GM23338 (cell line): ENCODE results near the gene PRDM10. TPM values are rescaled to one million over a fixed set of nuclear protein-coding genes. Genes with fewer than 3 reads are reported as not detected.

ENCODE experiments used
- ATAC-seq: fragments of 200-7000 bp; cut with Tn5 transposase; 3 replicates; pipeline ENCODE4 v1.9.1; 2020
- DNase-seq: peaks from one replicate; pipeline ENCODE4 v3.0.0-alpha.2; 2015; ENCODE audit warnings: low spot score
- H2AFZ ChIP-seq: fragments of 200-600 bp; sonication (generic); 2 replicates; pipeline ENCODE4 v1.8.0; 2016; ENCODE audit warnings: antibody characterized with exemption, mild to moderate bottlenecking, moderate library complexity
- H3F3A ChIP-seq: fragments of 200-600 bp; sonication (generic); replicated peaks from 2 replicates; pipeline ENCODE4 v1.8.0; 2017; ENCODE audit warnings: antibody characterized with exemption, mixed run types, low read depth
- H3K27ac ChIP-seq: fragments of 200-600 bp; sonication (generic); 2 replicates; pipeline ENCODE4 v1.6.1; 2016; ENCODE audit warnings: low read depth
- H3K27me3 ChIP-seq: fragments of 200-600 bp; sonication (generic); 2 replicates; pipeline ENCODE4 v1.8.0; 2016; ENCODE audit warnings: mild to moderate bottlenecking, mixed run types, moderate library complexity; ENCODE audit not compliant: insufficient read depth
- H3K36me3 ChIP-seq: fragments of 200-600 bp; sonication (generic); 2 replicates; pipeline ENCODE4 v1.8.0; 2016; ENCODE audit warnings: mild to moderate bottlenecking; ENCODE audit not compliant: insufficient read depth
- H3K4me1 ChIP-seq: fragments of 200-600 bp; sonication (generic); 2 replicates; pipeline ENCODE4 v1.8.0; 2016; ENCODE audit warnings: mild to moderate bottlenecking, moderate library complexity; ENCODE audit not compliant: insufficient read depth
- H3K4me2 ChIP-seq: fragments of 200-600 bp; sonication (generic); 2 replicates; pipeline ENCODE4 v1.7.1; 2017; ENCODE audit warnings: mixed run types
- H3K4me3 ChIP-seq: fragments of 200-600 bp; sonication (generic); 2 replicates; pipeline ENCODE4 v1.6.1; 2016; ENCODE audit warnings: mixed run types
- H3K79me2 ChIP-seq: fragments of 200-600 bp; sonication (generic); replicated peaks from 2 replicates; pipeline ENCODE4 v1.8.0; 2017; ENCODE audit warnings: mild to moderate bottlenecking; ENCODE audit not compliant: insufficient read depth
- H3K9me2 ChIP-seq: fragments of 200-600 bp; sonication (generic); 2 replicates; pipeline ENCODE4 v1.8.0; 2017; ENCODE audit not compliant: insufficient read depth
- H4K20me1 ChIP-seq: fragments of 200-600 bp; sonication (generic); replicated peaks from 2 replicates; pipeline ENCODE4 v1.8.0; 2017; ENCODE audit warnings: mild to moderate bottlenecking; ENCODE audit not compliant: insufficient read depth
- H3K27ac Mint-ChIP-seq: 2 replicates; pipeline ENCODE4 v1.8.0; 2020; ENCODE audit warnings: inconsistent platforms, mild to moderate bottlenecking, moderate library complexity, mixed read lengths
- H3K27me3 Mint-ChIP-seq: 3 replicates; pipeline ENCODE4 v1.8.0; 2022; ENCODE audit warnings: low read depth, mild to moderate bottlenecking, moderate library complexity, mixed read lengths, inconsistent platforms; ENCODE audit not compliant: insufficient read depth, poor library complexity
- H3K36me3 Mint-ChIP-seq: 3 replicates; pipeline ENCODE4 v1.8.0; 2021; ENCODE audit warnings: low read depth, mild to moderate bottlenecking, inconsistent platforms, moderate library complexity, mixed read lengths
- H3K4me1 Mint-ChIP-seq: 3 replicates; pipeline ENCODE4 v1.8.0; 2020; ENCODE audit warnings: mild to moderate bottlenecking, inconsistent platforms, mixed read lengths
- H3K4me3 Mint-ChIP-seq: 3 replicates; pipeline ENCODE4 v1.8.0; 2021; ENCODE audit warnings: moderate library complexity, mild to moderate bottlenecking, inconsistent platforms, mixed read lengths
- H3K9me3 Mint-ChIP-seq: 3 replicates; pipeline ENCODE4 v1.8.0; 2020; ENCODE audit warnings: moderate library complexity, mild to moderate bottlenecking, inconsistent platforms, mixed read lengths
- CREB1 ChIP-seq: fragments of 250-450 bp; sonication (Bioruptor Pico); IDR thresholded peaks from 2 replicates; pipeline ENCODE4 v1.5.0; 2020; ENCODE audit warnings: low read depth, mild to moderate bottlenecking, moderate library complexity
- EZH2 ChIP-seq: fragments of 200-600 bp; sonication (generic); IDR thresholded peaks from one replicate; pipeline ENCODE4 v1.8.0; 2017; ENCODE audit warnings: antibody characterized with exemption, mild to moderate bottlenecking, low read depth; ENCODE audit not compliant: unreplicated experiment
- EZH2phosphoT487 ChIP-seq: fragments of 200-600 bp; sonication (generic); IDR thresholded peaks from one replicate; pipeline ENCODE4 v1.8.1; 2018; ENCODE audit warnings: antibody characterized with exemption; ENCODE audit not compliant: unreplicated experiment
- NANOG ChIP-seq: IDR thresholded peaks from 2 replicates; pipeline ENCODE4 v1.6.1; 2016; ENCODE audit warnings: antibody characterized with exemption, borderline replicate concordance
- ZNF114 ChIP-seq: fragments of 250-450 bp; sonication (Bioruptor Pico); IDR thresholded peaks from 2 replicates; pipeline ENCODE4 v1.5.0; 2020; ENCODE audit warnings: mild to moderate bottlenecking, moderate library complexity
- ZNF331 ChIP-seq: fragments of 250-450 bp; sonication (Bioruptor Pico); IDR thresholded peaks from 2 replicates; pipeline ENCODE4 v1.5.0; 2020; ENCODE audit warnings: low read depth, mild to moderate bottlenecking, moderate library complexity
- polyA plus RNA-seq: library from polyadenylated mRNA; unstranded; fragments of >200 nt; fragmentation: Nextera tagmentation; extraction: Ambion mirVana; gene quantifications from 2 replicates; pipeline ENCODE4 v1.2.1, GENCODE V29; 2016
- total RNA-seq: library from RNA; depleted of rRNA; stranded (reverse); fragments of >200 nt; shearing (Covaris generic); gene quantifications from 2 replicates; pipeline ENCODE4 v1.2.3, GENCODE V29; 2014
- TF ChIP-seq, protein P1 (sequence below), 2 experiments: fragments of 200-600 bp in 1 of 2; sonication (generic) in 1 of 2; conservative IDR thresholded peaks; 2 replicates each; pipeline versions ENCODE4 v1.5.1 to v1.6.1; 2016 to 2017; ENCODE audit warnings: antibody characterized with exemption in 2 of 2, low read depth in 2 of 2, mild to moderate bottlenecking in 2 of 2, moderate library complexity in 1 of 2
- TF ChIP-seq, protein P2 (sequence below): fragments of 250-450 bp; sonication (Bioruptor Pico); IDR thresholded peaks from 2 replicates; pipeline ENCODE4 v1.5.0; 2020; ENCODE audit warnings: mild to moderate bottlenecking, moderate library complexity

PRDM10 gene
- total and polyA plus RNA-seq, 2 experiments from 2014 or later = 5.2 to 14.9 TPM

DNA sequence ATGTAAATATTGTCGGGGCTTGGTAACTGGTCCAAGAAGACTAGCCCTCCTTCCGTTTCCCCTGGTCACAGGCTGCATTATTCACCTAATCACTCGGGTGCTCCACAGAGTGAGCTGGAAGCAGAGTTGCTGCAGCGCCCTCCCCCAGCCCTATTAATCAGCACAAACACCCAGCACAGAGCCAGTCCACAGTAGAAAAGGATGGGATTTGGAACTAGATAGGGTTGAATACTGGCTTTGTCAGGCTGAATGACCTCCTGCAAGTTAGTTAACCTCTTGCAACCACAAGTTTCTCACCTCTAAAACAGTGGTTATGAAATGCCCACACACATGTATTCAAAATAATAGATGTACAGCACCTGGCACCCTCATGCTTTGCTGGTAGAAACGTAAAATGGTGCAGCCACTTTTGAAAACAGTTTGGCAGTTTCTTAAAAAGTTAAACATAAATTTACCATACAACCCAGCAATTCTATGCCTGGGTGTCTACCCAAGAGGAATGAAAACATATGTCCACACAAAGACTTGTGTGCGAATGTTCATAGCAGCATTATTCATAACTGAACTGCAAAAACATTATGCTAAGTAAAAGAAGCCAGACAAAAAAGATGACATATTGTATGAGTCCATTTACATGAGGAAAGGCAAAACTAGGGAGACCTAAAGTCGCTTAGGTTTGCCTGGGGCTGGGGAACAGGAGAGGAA lies 35.4 kb upstream of the PRDM10 start:
- Histone ChIP-seq H3K27ac (no peak overlapping the region), H3K9me2 (no peaks in the 10 kb centered on the region), H3K36me3 (no peaks in the 10 kb centered on the region), H3K27me3 (no peaks in the 10 kb centered on the region), H3K79me2 (no peaks in the 10 kb centered on the region), H3F3A (no peaks in the 10 kb centered on the region), H3K4me1 (peaks cover 7% of the 10 kb centered on the region; the same call in 1 of the 2 replicates), H2AFZ (0 out of 2 replicates have a peak overlapping the region, but pooled peaks have one; percentile 43), H3K4me3 (no peak overlapping the region), H3K4me2 (no peak overlapping the region), H4K20me1 (no peaks in the 10 kb centered on the region)
- 0 out of 3 replicates have a peak, but pooled peaks cover 2% of the 10 kb centered on the region for H3K36me3 Mint-ChIP-seq
- H3K4me1 Mint-ChIP-seq = peaks cover 9% of the 10 kb centered on the region
- peak overlapping the region; percentile 18 for H3K27ac Mint-ChIP-seq
- no peak overlapping the region; the same call in 2 of the 3 replicates for H3K4me3 Mint-ChIP-seq
- no peak for TF ChIP-seq NANOG
- TF ChIP-seq, protein P1, sequence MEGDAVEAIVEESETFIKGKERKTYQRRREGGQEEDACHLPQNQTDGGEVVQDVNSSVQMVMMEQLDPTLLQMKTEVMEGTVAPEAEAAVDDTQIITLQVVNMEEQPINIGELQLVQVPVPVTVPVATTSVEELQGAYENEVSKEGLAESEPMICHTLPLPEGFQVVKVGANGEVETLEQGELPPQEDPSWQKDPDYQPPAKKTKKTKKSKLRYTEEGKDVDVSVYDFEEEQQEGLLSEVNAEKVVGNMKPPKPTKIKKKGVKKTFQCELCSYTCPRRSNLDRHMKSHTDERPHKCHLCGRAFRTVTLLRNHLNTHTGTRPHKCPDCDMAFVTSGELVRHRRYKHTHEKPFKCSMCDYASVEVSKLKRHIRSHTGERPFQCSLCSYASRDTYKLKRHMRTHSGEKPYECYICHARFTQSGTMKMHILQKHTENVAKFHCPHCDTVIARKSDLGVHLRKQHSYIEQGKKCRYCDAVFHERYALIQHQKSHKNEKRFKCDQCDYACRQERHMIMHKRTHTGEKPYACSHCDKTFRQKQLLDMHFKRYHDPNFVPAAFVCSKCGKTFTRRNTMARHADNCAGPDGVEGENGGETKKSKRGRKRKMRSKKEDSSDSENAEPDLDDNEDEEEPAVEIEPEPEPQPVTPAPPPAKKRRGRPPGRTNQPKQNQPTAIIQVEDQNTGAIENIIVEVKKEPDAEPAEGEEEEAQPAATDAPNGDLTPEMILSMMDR (conservative IDR thresholded peaks at IDR 0.05; ENCODE audit: low read depth in 2 of 2) = peak in 1 of 2 experiments; percentile 27; a peak in 2 of 4 replicates
- H3K27me3 Mint-ChIP-seq = peaks cover 7% of the 10 kb centered on the region
- H3K9me3 Mint-ChIP-seq = peaks cover 1% of the 10 kb centered on the region; the same call in 2 of the 3 replicates
- DNase-seq (peak; percentile 34), ATAC-seq (peak; percentile 92)

DNA sequence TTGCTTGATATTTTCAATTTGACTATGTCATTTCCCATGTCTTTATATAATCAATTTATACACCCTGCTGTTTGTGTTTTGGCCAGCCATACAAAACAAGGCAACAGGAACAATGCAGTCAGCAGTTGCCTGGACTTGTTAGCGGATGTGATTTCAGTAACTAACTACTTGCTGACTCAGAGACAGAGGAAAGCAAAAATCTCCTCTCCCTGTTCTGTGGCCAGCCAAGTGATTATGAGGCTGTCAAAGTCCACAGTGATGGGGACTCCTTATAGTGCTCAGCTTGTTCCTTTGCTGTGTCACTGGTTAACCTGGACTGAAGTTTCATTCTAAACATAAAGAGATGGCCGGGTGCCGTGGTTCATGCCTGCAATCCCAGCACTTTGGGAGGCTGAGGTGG lies 34.4 kb upstream of the PRDM10 start:
- H3K4me3 ChIP-seq = no peak overlapping the region
- TF ChIP-seq NANOG (no peak), ZNF114 (CRISPR knock-in tag) (no peak), CREB1 (no peak), ZNF331 (no peak), EZH2 (no peak), EZH2phosphoT487 (no peak)
- TF ChIP-seq, protein P1 (conservative IDR thresholded peaks at IDR 0.05; ENCODE audit: low read depth in 2 of 2) = no peak
- TF ChIP-seq, protein P2, sequence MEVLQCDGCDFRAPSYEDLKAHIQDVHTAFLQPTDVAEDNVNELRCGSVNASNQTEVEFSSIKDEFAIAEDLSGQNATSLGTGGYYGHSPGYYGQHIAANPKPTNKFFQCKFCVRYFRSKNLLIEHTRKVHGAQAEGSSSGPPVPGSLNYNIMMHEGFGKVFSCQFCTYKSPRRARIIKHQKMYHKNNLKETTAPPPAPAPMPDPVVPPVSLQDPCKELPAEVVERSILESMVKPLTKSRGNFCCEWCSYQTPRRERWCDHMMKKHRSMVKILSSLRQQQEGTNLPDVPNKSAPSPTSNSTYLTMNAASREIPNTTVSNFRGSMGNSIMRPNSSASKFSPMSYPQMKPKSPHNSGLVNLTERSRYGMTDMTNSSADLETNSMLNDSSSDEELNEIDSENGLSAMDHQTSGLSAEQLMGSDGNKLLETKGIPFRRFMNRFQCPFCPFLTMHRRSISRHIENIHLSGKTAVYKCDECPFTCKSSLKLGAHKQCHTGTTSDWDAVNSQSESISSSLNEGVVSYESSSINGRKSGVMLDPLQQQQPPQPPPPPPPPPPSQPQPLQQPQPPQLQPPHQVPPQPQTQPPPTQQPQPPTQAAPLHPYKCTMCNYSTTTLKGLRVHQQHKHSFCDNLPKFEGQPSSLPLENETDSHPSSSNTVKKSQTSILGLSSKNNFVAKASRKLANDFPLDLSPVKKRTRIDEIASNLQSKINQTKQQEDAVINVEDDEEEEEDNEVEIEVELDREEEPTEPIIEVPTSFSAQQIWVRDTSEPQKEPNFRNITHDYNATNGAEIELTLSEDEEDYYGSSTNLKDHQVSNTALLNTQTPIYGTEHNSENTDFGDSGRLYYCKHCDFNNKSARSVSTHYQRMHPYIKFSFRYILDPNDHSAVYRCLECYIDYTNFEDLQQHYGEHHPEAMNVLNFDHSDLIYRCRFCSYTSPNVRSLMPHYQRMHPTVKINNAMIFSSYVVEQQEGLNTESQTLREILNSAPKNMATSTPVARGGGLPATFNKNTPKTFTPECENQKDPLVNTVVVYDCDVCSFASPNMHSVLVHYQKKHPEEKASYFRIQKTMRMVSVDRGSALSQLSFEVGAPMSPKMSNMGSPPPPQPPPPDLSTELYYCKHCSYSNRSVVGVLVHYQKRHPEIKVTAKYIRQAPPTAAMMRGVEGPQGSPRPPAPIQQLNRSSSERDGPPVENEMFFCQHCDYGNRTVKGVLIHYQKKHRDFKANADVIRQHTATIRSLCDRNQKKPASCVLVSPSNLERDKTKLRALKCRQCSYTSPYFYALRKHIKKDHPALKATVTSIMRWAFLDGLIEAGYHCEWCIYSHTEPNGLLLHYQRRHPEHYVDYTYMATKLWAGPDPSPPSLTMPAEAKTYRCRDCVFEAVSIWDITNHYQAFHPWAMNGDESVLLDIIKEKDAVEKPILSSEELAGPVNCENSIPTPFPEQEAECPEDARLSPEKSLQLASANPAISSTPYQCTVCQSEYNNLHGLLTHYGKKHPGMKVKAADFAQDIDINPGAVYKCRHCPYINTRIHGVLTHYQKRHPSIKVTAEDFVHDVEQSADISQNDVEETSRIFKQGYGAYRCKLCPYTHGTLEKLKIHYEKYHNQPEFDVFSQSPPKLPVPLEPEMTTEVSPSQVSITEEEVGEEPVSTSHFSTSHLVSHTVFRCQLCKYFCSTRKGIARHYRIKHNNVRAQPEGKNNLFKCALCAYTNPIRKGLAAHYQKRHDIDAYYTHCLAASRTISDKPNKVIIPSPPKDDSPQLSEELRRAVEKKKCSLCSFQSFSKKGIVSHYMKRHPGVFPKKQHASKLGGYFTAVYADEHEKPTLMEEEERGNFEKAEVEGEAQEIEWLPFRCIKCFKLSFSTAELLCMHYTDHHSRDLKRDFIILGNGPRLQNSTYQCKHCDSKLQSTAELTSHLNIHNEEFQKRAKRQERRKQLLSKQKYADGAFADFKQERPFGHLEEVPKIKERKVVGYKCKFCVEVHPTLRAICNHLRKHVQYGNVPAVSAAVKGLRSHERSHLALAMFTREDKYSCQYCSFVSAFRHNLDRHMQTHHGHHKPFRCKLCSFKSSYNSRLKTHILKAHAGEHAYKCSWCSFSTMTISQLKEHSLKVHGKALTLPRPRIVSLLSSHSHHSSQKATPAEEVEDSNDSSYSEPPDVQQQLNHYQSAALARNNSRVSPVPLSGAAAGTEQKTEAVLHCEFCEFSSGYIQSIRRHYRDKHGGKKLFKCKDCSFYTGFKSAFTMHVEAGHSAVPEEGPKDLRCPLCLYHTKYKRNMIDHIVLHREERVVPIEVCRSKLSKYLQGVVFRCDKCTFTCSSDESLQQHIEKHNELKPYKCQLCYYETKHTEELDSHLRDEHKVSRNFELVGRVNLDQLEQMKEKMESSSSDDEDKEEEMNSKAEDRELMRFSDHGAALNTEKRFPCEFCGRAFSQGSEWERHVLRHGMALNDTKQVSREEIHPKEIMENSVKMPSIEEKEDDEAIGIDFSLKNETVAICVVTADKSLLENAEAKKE (CRISPR knock-in tag) = no peak

More for the DNA sequence above, 34.4 kb upstream of the PRDM10 start:
- no peaks in the 10 kb centered on the region for H3K79me2 ChIP-seq
- DNase-seq (no peak), ATAC-seq (peak; percentile 21; the same call in 2 of the 3 replicates)
- no peaks in the 10 kb centered on the region for H3F3A ChIP-seq
- no peaks in the 10 kb centered on the region for H3K27me3 ChIP-seq
- Mint-ChIP-seq H3K4me1 (peaks cover 12% of the 10 kb centered on the region), H3K36me3 (no peaks in the 10 kb centered on the region), H3K4me3 (no peak overlapping the region), H3K27ac (no peak overlapping the region), H3K9me3 (no peaks in the 10 kb centered on the region; the same call in 2 of the 3 replicates), H3K27me3 (peaks cover 6% of the 10 kb centered on the region)
- peak overlapping the region; percentile 76; the same call in 1 of the 2 replicates for H2AFZ ChIP-seq
- no peaks in the 10 kb centered on the region for H3K36me3 ChIP-seq
- no peaks in the 10 kb centered on the region for H4K20me1 ChIP-seq
- H3K27ac ChIP-seq = no peak overlapping the region
- H3K4me1 ChIP-seq = peaks cover 7% of the 10 kb centered on the region; the same call in 1 of the 2 replicates
- no peak overlapping the region for H3K4me2 ChIP-seq
- H3K9me2 ChIP-seq = no peaks in the 10 kb centered on the region
